T-helper 2 cell (primary cell): Measurements from ENCODE around the gene CDH7.

ENCODE experiments used
- DNase-seq, 5 experiments: peaks; one replicate each; pipeline versions ENCODE4 v3.0.0 to v3.0.0-alpha.2; 2012 to 2022
- total RNA-seq, 2 donors: gene quantifications; one replicate each; lab custom pipeline; 2026; lab: John Stamatoyannopoulos, UW

Gene CDH7
- 0 reads per million in 2 donors for total RNA-seq

DNA sequence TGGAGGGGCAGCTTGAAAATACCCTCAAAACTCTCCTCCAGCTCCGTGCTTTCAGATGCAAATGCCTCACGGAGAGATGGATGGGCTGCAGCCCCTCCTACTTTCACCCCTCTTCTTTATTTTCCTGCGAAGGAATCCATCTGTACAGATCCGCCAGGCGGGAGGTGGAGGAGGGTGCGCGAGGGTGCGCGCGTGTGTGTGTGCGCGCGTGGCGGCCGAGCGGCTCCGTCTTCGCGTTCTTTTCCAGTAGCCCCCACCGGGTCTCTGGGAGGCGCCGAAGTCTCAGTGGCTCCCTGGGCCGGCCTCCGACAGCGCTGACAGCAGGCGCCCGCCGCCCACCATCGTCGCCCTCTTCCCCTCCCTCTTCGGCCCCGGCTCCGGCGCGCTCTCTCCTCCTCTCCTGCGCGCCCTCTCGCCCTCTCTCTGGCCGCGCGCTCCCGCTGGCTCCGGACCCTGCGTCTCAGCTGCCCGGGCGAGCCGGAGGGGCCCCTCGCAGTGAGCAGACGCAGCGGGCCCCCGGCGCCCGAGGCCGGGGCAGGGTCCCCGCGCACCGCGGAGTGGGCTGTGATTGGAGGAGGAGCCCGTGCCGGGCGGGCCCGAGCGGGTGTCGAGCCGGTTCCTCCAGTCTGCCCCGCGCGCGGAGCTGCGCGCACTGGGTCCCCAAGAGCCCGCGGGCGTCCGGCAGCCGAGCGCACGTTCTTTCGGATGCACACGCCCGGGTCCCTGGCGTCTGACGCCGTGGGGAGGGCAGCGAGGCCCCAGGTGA, at the start of gene CDH7:
Gene CDH7, plus strand, starts transcription at position 624 of the 766 bp plus-strand sequence. CDS start 11,831 bp downstream, outside the sequence.
- DNase-seq = peak in 1 of 5 experiments; percentile 12

DNA sequence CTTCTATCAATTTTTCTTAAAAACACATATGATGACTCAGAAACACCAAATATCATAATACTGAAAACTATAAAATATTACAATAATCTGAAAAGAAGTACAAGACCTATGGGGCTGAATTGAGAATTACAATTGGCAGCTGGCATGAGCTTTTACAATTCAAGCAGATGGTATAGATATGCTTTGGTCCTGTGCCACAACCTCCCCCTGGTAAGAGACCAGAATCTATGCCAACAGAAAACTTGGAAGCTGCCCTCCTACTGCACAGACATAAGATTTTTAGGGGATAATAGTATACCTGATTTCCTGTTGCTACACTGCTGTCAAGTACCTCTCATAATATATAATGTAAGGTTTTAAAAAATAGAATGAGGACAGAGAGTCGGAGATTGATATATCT, 46.8 kb upstream of the CDH7 start:
- DNase-seq = no peak

DNA sequence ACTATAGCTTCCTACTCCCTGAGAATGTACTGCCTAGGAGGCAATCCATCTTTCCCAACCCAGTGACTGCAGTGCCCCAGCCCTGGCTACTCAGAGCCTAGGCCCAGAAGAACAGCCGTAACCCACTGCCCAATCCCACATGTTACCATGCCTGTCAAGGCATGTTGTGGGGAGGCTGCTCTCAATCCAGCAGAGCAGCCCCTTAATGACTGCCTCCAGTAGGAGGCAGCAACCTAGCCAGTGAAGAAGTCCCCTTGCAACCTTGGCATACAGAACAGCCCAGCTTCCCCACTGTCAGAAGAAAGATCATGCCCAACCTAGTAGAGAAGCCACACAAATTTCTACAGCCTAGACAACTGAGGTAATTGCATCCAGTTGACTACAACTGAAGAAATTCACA, 44.2 kb upstream of the CDH7 start:
- DNase-seq = no peak

DNA sequence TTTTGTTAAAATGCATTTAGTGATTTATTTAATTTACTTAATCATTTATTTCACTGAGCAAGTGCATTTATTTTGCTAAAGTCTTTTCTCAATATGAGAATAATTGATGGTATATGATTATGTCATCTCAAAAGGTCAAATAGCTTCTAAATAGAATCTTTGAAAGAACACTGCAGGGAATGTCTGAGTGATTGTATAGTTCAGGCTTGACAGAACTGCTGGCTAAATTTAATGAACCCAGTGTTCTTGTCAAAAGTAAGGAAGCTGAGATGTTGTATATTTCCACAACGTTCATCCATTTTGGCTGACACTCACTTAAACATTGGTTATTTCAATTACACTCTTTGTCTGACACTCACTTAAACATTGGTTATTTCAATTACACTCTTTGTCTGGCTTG, 39.3 kb upstream of the CDH7 start:
- DNase-seq = no peak

DNA sequence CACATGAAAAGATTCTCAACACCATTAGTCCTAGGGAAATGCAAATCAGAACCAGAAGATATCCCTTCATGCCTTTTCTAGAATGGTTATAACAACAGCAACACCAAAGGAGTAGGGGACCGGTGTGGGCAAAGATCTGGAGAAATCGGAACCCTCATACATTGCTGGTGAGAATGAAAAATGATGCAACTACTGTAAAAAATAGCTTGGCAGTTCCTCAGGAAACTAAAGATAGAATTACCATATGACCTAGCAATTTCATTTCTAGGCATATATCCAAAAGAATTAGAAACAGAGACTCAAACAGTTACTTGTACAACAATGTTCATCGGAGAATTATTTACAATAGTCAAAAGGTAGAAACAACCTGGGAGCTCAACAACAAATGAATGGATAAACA, 29.2 kb upstream of the CDH7 start:
- no peak for DNase-seq

DNA sequence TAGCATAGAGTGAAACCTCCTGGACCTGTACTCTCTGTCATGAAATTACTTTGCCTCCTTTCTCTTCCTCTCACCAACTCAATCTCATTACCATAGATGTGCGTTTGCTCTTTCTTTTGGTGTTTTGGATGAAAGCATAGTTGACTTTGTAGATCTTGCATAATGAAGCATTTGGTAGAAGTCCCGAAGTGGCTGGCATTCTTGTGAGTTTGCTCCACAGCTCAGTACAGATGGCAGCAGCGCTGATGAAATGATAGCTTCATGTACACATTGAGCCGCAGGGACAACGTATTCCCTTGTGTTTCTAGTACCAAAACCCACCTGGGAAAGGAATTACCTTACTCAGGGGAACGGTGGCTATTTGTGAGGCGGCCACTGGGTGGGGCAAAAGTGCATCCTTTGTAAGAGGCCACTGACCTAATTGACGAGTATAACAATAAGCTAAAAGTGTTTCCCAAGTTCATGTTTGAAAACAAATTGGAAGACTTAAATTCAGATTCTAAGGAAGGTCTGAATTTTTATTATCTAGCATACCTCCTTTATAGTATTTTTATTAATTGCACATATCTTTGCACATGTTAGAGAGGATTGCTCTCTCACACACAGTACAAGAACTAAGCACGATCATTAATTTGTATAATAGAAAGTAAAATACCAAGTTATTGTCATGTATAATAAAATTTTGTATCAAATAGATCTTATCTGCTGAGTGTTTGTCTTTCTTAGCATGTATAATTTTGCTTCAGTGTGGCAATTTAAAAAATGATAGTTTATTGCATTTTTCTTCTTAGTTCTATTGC, 25.4 kb upstream of the CDH7 start:
- DNase-seq = peak in 1 of 5 experiments; percentile 0

DNA sequence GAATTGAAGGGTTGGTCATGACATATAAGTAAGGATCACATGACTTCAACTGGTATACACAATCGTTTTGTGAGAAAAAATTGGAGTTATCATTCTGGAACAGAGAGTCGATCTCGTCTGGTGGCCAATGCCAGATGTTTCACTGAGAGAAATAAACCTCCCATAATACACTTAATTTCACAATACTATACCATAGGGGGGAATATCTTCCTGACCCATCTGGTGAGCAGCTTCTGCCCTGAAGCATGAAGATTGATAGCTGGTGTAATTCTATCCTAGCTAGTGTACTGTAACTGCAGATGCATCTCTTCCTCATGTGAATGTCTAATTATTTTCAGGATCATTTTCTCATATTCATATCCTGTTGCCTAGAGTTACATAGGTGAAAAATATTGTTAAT, 15.7 kb upstream of the CDH7 start:
- DNase-seq = no peak

DNA sequence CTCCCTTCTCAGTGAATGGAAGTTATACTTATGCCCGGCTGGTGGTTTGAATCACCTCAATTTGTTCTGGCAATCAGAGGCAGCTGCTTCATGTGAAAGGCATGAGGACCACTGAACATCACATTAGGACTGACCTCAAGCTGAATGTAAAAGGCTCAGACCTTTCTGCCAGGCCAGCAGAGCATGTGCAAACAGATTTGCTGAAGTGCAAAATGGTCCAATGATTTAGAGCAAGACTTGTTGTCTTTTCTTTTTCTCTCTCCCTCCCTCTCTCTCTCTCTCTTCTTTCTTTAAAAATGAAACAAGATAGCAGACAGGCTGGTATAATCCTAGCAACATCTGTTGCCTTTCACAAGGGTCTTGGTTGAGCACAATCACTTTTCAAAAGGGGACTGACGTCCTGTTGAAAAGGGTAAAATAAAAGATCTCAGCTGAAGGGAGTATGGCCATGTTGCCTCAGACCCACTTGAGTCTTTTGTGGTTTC, 13.3 kb upstream of the CDH7 start:
- no peak for DNase-seq

DNA sequence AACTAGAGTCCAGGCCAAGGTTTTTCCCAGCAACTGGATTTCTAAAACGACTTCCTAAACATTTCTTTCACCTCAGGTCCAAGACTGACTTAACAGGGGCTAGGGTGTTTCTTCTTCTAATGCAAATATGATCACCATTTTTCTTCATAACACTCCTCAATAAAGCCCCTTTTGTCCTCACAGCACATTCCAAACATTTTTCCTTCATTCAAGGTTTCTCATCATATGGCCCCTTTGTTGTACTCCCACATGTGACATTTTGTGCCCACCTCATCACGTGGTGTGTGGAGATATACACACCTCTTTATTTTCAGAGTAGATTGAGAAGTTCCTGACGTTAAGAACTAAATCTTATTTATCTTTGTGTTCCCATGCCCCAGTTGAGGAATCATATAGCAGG, 3.9 kb upstream of the CDH7 start:
- DNase-seq = no peak

DNA sequence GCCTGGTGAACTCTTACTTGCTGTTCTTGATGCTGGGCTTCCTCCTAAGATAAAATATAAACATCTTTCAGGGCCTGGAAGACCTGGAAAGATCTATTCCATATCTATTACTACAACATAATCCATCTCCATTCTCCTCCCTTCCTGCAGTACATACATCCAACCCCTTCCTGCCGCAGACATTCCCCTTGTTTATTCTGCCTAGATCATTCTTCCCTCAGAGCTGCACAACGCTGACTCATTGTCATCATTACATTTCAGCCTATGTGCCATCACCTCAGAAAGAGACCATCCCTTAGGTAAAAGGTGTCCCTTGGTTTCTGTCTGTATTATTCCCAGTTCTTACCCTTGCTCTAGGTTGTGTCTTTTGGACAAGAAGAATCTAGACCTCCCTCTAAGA, 2.5 kb upstream of the CDH7 start:
- DNase-seq = no peak

DNA sequence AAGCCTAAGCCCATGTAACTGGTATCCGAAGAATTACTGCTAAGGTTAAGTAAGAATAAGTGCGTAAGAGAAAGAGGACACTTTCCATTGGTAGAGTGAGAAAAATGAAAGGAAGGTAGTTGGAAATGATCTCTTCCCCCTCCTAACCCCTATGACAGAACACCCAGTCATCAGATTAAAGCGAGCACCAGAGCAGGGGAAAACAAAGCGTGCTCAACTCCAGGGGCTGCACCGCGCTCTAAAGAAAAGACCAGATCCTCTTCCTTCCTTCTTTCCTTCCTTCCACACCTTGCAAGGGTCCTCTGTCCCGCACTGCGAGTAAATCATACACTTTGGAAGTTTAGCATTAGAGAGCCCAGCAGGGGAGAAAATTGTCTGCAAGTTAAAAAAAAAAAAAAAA, 971 bp upstream of the CDH7 start:
- DNase-seq = no peak

GRCh38 chr18:65751155-65752085, 608 bp downstream of the CDH7 start:
- peak in 1 of 5 experiments; percentile 0 for DNase-seq

- no peak for DNase-seq
Measured at GRCh38 chr18:65752625-65753325, 2.0 kb downstream of the CDH7 start.

- peak in 1 of 5 experiments; percentile 4 for DNase-seq
Measured at GRCh38 chr18:65753520-65753919, 2.7 kb downstream of the CDH7 start.

- DNase-seq = peak in 1 of 5 experiments; percentile 1
Measured at GRCh38 chr18:65754121-65754520, 3.3 kb downstream of the CDH7 start.

DNA sequence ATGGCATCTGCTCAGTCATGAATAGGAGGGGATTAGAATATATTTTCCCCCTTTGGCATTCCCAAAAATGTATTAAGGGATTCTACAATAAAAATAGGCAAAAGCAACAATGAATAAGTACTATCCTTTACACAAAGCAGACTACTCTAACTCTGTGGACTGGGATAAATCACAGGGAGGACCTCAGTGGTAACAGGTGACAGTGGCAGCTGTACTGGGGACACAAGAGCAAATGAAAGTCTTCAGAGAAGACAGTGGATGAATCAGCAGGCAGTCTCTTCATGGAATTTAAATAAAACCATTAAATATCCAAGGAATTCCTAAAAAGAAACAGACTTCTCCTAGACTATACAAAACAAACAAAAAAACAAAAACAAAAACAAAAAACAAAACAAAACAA, 4.8 kb downstream of the CDH7 start:
- no peak for DNase-seq

DNA sequence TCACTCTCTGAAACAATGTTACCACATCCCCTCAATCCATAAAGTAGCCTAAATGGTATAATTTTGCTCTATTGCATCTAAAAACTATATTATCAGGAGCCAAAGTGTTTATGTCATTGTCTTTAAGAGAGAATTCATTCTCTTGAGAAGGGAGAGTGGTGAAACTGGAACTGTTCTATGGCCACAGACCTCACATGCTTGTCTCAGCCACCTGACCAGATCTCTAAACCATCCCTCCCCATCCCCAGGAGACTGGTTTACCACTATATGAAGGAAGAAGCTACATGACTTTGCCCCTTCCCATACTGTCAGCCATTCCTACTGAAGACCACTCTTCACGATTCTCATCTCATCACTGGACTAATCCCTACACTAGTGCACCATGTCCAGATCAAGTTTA, 9.6 kb downstream of the CDH7 start:
- DNase-seq = no peak

GRCh38 chr18:65761636-65762295, 11.0 kb downstream of the CDH7 start:
- DNase-seq = no peak

DNA sequence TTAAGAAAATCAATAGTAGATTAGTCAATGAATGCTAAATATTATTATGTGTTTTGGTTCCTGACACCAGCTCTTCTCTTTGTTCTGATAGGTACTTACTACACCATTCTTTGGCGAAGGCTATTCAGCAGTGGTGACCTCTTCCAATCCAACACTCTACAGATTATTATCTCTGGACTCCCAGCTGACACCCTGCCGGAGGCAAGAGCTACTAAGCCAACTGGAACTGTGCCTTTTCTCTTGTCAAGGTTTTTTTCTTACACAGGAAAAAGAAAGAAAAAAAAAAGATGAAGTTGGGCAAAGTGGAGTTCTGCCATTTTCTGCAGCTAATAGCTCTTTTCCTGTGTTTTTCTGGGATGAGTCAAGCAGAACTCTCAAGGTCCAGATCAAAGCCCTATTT, 11.7 kb downstream of the CDH7 start:
- DNase-seq = no peak

DNA sequence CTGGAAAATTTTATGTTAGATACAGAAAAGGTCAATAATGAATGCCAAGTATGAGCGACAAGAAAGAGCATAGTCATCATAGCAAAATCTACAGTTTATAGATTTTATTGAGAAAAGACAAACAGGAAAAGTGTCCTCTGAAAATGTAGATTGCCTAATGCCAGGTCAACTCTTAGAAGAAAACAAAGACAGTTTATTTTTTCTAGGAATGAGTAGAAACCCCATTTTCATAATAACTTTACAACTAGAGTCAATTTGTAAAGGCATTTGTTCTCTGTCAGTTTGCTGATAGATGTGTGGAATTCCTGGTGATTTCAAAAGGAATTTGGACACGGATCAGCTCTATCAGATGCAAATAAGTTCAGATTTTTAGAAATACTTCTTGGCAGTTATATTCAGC, 16.6 kb downstream of the CDH7 start:
- DNase-seq = no peak

GRCh38 chr18:65768120-65768778, 17.4 kb downstream of the CDH7 start:
- DNase-seq = no peak
